HL-60 (cell line): ENCODE results near the gene VENTX.

ENCODE experiments used
- POLR2AphosphoS5 ChIP-seq: IDR thresholded peaks from 2 replicates; pipeline ENCODE4 v1.6.1; 2012; ENCODE audit warnings: low read depth
- TF ChIP-seq, protein P1 (sequence below): IDR thresholded peaks from one replicate; pipeline ENCODE4 v1.5.1; 2011; ENCODE audit warnings: low read length, control low read depth, inconsistent platforms; ENCODE audit not compliant: insufficient read depth
- TF ChIP-seq, protein P2 (sequence below): IDR thresholded peaks from 2 replicates; pipeline ENCODE4 v1.6.1; 2012; ENCODE audit warnings: low read depth; ENCODE audit not compliant: insufficient replicate concordance

DNA sequence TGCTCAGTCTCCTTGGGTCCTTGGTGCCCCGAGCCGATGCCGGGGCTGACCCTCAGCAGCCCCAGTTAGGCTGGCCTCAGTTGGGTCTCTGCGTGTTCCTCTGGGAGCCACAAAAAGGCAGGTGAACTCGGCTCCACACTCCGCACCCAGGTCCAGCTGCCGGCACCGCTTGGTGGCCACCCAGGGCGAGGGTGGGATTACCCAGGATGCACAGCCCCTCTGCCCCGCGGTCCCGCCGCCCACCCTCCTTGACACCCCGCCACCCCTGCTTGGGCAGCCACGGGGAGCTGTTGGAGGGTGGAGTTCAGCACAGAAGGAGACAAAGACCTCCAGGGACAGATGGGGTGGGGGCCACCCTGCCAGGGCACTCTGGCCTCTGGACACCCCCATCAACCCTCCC, 17.7 kb downstream of the VENTX start:
- TF ChIP-seq, protein P1, sequence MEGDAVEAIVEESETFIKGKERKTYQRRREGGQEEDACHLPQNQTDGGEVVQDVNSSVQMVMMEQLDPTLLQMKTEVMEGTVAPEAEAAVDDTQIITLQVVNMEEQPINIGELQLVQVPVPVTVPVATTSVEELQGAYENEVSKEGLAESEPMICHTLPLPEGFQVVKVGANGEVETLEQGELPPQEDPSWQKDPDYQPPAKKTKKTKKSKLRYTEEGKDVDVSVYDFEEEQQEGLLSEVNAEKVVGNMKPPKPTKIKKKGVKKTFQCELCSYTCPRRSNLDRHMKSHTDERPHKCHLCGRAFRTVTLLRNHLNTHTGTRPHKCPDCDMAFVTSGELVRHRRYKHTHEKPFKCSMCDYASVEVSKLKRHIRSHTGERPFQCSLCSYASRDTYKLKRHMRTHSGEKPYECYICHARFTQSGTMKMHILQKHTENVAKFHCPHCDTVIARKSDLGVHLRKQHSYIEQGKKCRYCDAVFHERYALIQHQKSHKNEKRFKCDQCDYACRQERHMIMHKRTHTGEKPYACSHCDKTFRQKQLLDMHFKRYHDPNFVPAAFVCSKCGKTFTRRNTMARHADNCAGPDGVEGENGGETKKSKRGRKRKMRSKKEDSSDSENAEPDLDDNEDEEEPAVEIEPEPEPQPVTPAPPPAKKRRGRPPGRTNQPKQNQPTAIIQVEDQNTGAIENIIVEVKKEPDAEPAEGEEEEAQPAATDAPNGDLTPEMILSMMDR, result no peak
- no peak for TF ChIP-seq POLR2AphosphoS5
- TF ChIP-seq, protein P2, sequence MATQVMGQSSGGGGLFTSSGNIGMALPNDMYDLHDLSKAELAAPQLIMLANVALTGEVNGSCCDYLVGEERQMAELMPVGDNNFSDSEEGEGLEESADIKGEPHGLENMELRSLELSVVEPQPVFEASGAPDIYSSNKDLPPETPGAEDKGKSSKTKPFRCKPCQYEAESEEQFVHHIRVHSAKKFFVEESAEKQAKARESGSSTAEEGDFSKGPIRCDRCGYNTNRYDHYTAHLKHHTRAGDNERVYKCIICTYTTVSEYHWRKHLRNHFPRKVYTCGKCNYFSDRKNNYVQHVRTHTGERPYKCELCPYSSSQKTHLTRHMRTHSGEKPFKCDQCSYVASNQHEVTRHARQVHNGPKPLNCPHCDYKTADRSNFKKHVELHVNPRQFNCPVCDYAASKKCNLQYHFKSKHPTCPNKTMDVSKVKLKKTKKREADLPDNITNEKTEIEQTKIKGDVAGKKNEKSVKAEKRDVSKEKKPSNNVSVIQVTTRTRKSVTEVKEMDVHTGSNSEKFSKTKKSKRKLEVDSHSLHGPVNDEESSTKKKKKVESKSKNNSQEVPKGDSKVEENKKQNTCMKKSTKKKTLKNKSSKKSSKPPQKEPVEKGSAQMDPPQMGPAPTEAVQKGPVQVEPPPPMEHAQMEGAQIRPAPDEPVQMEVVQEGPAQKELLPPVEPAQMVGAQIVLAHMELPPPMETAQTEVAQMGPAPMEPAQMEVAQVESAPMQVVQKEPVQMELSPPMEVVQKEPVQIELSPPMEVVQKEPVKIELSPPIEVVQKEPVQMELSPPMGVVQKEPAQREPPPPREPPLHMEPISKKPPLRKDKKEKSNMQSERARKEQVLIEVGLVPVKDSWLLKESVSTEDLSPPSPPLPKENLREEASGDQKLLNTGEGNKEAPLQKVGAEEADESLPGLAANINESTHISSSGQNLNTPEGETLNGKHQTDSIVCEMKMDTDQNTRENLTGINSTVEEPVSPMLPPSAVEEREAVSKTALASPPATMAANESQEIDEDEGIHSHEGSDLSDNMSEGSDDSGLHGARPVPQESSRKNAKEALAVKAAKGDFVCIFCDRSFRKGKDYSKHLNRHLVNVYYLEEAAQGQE, result no peak
